ENCODE data around the gene ARHGEF7. TPM values are rescaled to one million over a fixed set of nuclear protein-coding genes. Genes with fewer than 3 reads are reported as not detected.

The ARHGEF7 gene
- total RNA-seq, 1 donor from 2014 or later: 57.5 TPM

- Histone ChIP-seq H3K4me1 (peaks cover 33% of the 10 kb centered on the region), H3K27ac (no peak overlapping the region), H3K36me3 (peaks cover 0 to 53% of the 10 kb centered on the region in 2 donors), H3K27me3 (no peaks in the 10 kb centered on the region), H3K4me3 (no peak overlapping the region), H3K9me3 (no peaks in the 10 kb centered on the region)
- TF ChIP-seq POLR2A (IDR thresholded peaks at IDR 0.05) (no peak), CTCF (IDR thresholded peaks at IDR 0.05) (no peak), POLR2AphosphoS5 (IDR thresholded peaks at IDR 0.05; ENCODE audit: insufficient read depth in 1 of 2, low read depth in 1 of 2) (no peak)
- DNase-seq (ENCODE audit: extremely low spot score in 2 of 2): no peak
- intact Hi-C loops (cut with DNase I): no loop called here
Measured at GRCh38 chr13:111284565-111284964, 169.5 kb downstream of the ARHGEF7 start.

GRCh38 chr13:111286162-111286561, 171.1 kb downstream of the ARHGEF7 start:
- Histone ChIP-seq H3K27ac (no peak overlapping the region), H3K9me3 (no peaks in the 10 kb centered on the region), H3K4me1 (peaks cover 24% of the 10 kb centered on the region), H3K36me3 (peaks cover 0 to 59% of the 10 kb centered on the region in 2 donors), H3K27me3 (no peaks in the 10 kb centered on the region), H3K4me3 (no peak overlapping the region)
- no peak for DNase-seq (ENCODE audit: extremely low spot score in 2 of 2)
- intact Hi-C loops (cut with DNase I): no loop called here
- no peak for TF ChIP-seq POLR2A (IDR thresholded peaks at IDR 0.05)
- no peak for TF ChIP-seq CTCF (IDR thresholded peaks at IDR 0.05)
- TF ChIP-seq POLR2AphosphoS5 (IDR thresholded peaks at IDR 0.05; ENCODE audit: insufficient read depth in 1 of 2, low read depth in 1 of 2): no peak

GRCh38 chr13:111286749-111287148, 171.6 kb downstream of the ARHGEF7 start:
- Histone ChIP-seq H3K4me3 (no peak overlapping the region), H3K27me3 (no peaks in the 10 kb centered on the region), H3K9me3 (no peaks in the 10 kb centered on the region), H3K36me3 (peaks cover 0 to 62% of the 10 kb centered on the region in 2 donors), H3K4me1 (peaks cover 18% of the 10 kb centered on the region), H3K27ac (no peak overlapping the region)
- TF ChIP-seq POLR2A (IDR thresholded peaks at IDR 0.05) (no peak), CTCF (IDR thresholded peaks at IDR 0.05) (no peak), POLR2AphosphoS5 (IDR thresholded peaks at IDR 0.05; ENCODE audit: insufficient read depth in 1 of 2, low read depth in 1 of 2) (no peak)
- no peak for DNase-seq (ENCODE audit: extremely low spot score in 2 of 2)
- intact Hi-C loops (cut with DNase I): no loop called here

GRCh38 chr13:111287201-111287600, 172.1 kb downstream of the ARHGEF7 start:
- Histone ChIP-seq H3K4me1 (peaks cover 14% of the 10 kb centered on the region), H3K36me3 (peaks cover 0 to 65% of the 10 kb centered on the region in 2 donors)

More at GRCh38 chr13:111287201-111287600, 172.1 kb downstream of the ARHGEF7 start:
- H3K9me3 ChIP-seq: no peaks in the 10 kb centered on the region
- DNase-seq (ENCODE audit: extremely low spot score in 2 of 2): no peak
- TF ChIP-seq POLR2A (IDR thresholded peaks at IDR 0.05): no peak
- TF ChIP-seq POLR2AphosphoS5 (IDR thresholded peaks at IDR 0.05; ENCODE audit: insufficient read depth in 1 of 2, low read depth in 1 of 2): no peak
- no peak for TF ChIP-seq CTCF (IDR thresholded peaks at IDR 0.05)
- no peak overlapping the region for H3K27ac ChIP-seq
- H3K4me3 ChIP-seq: no peak overlapping the region
- intact Hi-C loops (cut with DNase I): no loop called here
- no peaks in the 10 kb centered on the region for H3K27me3 ChIP-seq

Measured in vagina (tissue), 2 donors.